GDM1 (cell line): ENCODE results near the gene C1QTNF12.
"Not testable (repeated sequence)": the region's sequence is repeated elsewhere in the genome, so short reads cannot be mapped to it uniquely, and the experiment has no call there.

Source experiments
- DNase-seq: peaks from one replicate; lab custom pipeline; 2025; lab: John Stamatoyannopoulos, UW

Gene C1QTNF12

DNA sequence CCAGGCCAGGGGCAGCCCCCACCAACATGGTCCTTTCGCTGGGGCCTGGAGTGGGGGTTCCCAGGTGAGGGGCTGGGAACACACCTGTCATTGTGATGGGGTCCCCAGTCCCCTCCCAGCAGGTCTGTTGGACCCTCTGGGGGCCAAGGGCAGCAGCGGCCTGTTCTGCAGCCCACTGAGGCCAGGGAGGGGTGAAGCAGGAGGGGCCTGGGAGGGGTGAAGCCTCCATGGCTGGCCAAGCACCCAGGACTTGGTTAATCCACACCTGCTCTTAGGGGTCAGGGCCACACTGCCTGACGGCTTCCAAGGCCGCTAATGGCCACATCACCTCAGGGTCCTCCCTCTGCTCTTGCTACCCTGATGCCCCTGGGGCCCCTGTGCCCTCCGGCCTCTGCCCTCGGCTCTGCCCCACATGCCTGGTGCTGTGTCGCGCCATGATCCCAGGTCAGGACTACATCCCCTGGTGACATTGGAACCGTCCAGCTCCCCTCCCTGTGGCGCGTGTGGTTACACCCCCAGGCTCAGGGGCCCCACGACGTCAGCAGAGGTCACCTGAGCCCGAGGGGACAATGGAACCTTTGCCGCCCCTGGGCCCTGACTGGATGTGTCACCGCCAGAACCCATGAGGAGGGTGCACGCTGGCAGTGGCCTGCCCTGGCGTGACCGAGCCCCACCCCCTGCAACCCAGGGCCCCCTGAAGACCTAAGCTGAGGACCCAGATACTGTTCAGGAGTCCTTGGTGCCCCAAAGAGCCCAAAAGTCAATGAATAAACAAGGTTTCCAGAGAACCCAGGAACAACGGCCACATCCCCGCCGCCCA lies 47.2 kb downstream of the C1QTNF12 start:
- no peak for DNase-seq

DNA sequence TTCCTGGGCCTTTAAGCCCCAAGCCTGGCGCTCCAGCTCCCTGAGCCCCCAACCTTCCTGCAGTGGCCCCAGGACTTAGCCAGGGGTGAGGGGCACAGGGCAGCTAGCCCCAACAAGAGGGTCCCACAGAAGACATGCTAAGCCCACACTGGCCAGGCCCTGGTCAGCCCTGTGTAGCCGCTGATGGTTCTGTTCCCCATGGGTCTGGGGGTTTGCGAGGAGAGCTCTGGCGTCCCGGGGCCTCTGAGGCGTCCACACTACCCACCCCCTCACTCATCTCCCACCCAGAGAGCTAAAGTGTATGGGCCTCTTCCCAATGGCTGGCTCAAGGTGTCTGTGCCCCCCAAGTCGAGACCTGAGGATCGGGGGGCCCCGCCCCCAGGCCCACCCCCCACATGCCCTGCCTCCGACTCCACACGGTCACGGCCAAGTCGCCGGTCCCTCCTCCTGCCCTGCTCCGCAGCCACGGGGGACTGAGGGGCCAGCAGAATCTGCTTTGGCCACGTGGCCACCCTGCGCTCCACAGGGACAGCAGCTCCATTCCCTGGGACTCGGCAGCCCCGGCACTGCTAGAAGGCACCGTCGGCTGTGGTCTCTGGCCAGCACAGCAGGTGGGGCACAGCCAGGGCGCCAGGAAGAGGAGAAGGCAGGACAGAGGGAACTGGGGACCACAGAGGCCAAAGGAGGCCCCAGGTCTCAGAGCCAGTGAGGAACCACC lies 47.9 kb downstream of the C1QTNF12 start:
- no peak for DNase-seq

DNA sequence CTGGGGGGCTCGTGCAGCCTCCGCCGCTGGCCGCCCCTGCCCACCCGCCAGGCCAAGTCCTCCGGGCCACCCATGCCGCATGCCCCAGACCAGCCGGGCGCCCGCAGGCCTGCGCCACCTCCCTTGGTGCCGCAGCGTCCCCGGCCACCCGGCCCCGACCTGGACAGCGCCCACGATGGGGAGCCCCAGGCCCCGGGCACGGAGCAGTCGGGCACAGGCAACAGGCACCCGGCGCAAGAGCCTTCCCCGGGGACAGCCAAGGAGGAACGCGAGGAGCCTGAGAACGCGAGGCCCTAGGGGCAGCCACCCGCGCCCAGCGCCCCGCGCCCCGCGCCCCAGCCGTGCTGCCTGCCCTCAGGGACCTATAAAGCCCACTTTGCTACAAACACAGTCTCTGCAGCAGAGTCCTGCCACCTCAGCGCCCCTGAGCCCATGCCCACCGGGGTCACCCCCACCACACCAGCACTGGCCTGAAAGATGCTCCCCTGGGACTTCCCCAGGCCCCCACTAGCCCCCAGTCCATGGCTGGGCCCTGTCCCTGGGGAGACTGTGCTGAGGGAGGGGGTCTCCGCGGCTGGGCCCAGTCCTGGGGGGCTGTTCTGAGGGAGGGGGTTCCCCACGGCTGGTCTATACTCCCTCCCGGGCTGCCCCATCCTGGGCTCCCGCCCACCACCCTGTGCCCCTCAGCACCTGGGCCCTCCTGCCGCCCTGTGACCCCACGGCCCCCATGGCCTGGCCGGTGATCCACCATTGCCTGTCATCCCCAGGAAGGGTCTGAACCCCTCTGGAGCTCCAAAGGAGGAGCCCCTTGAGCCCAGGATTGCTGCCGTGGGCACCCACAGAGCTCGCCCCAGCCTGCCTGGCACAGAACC lies 48.7 kb downstream of the C1QTNF12 start:
- no peak for DNase-seq

DNA sequence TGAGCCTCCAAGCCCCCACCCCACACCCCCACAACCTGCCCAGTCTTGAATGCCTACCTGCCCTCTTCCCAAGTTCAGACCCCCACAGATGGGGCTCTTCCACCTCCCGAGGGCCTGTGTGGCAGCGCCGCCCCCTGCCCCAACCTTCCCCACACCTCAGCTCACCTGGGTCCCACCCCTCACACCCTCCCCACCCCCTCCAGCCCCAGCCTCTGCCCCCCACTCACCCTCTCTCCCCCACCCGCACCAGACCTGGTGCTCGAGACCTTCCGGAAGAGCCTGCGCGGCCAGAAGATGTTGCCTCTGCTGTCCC lies 49.4 kb downstream of the C1QTNF12 start:
- no peak for DNase-seq

DNA sequence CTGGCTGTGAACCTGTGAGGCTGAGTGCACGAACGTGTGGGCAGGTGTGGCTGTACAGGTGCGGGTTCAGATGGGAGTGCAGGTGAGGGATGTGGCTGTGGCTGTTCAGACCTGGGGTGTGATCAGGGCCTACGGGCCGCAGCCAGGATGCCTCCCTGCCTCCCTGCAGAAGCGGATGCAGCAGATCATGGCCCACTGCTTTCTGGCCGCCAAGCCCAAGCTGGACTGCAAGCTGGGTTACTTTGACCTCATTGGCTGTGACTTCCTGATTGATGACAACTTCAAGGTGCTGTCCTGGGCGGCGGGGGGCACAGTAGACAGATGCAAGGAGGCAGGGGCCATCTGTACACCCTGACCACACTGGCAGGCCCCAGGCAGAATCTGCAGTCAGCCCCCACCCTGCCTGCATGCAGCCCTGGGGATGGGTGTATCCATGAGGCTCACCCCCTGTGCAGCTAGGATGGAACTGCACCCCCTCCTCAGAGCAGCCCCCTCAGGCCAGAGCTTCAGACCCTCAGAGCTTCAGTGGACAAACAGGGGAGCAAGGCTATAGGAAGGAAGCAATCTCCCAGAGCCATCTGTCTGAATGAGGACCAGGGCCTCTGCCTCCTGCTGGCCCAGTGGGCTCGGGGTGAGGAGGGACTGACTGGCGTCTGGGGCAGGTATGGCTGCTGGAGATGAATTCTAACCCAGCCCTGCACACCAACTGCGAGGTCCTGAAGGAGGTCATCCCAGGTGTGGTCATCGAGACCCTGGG lies 49.9 kb downstream of the C1QTNF12 start:
- no peak for DNase-seq

DNA sequence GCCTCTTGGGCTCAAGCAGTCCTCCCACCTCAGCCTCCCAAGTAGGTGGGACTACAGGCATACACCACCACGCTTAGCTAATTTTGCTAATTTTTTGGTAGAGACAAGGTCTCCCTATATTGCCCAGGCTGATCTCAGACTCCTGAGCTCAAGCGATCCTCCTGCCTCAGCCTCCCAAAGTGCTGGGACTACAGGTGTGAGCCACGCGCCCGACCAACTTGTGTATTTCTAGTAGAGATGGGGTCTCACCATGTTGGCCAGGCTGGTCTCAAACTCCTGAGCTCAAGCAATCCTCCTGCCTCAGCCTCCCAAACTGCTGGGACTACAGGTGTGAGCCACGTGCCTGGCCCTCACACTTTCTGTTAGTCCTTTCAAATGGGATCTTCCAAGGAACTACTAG lies 50.8 kb downstream of the C1QTNF12 start:
- not testable (repeated sequence) for DNase-seq

DNA sequence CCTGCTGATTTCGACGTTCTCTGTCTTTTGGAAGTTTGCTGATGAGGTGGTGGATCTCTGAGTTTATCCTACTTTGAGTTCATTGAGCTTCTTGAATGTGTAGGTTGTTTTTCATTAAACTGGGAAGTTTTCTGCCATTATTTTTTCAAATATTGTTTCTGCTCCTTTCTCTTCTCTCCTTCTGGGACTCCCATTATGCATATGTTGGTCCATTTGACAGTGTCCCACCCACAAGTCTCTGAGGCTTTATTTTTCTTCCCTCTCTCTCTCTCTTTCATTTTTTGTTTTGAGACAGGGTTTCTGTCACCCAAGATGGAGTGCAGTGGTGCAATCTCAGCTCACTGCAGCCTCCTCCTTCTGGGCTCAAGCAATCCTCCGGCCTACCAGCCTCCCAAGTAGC lies 51.8 kb downstream of the C1QTNF12 start:
- DNase-seq: no peak
